Gastroesophageal sphincter (tissue), 3 donors: ENCODE results near the gene CDH13.

ENCODE experiments used
- EP300 ChIP-seq: sonication (generic); formaldehyde crosslinking; IDR thresholded peaks from one replicate; pipeline ENCODE4 v1.6.1; 2017; ENCODE audit warnings: antibody characterized with exemption, mild to moderate bottlenecking
- POLR2A ChIP-seq, 2 donors: fragments of 450-650 bp; IDR thresholded peaks; one replicate each; pipeline ENCODE4 v1.6.1; 2017; ENCODE audit warnings: antibody characterized with exemption in 2 of 2, mild to moderate bottlenecking in 2 of 2, moderate library complexity in 1 of 2
- POLR2AphosphoS5 ChIP-seq: sonication (generic); formaldehyde crosslinking; IDR thresholded peaks from one replicate; pipeline ENCODE4 v1.6.1; 2017; ENCODE audit warnings: antibody characterized with exemption
- TF ChIP-seq, protein P1 (sequence below), 4 experiments: fragments of 200-600 bp in 2 of 4; fragments of 450-650 bp in 2 of 4; sonication (generic) in 1 of 4; IDR thresholded peaks; one replicate each; pipeline ENCODE4 v1.5.1; 2017 to 2019; ENCODE audit warnings: antibody characterized with exemption in 4 of 4, mild to moderate bottlenecking in 2 of 4, moderate library complexity in 2 of 4

DNA sequence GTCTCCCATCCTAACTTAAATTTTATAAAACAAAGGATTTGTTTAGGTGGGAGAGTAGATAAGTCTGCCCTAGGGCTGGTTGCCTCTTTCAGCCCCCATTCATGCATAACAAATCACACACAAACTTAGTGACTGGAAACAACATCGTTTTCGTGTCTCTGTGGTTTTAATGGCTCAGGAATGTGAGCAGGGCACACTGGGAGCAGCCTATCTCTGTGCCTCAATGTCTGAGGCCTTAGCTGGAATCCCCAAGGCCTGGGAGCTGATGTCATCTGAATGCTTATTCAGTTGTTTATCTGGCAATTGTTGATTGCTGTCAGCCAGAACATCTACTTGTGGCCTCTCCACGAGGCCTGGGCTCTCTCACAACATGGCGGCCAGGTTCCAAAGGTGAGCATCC lies 1079.1 kb downstream of the CDH13 start:
- TF ChIP-seq, protein P1, sequence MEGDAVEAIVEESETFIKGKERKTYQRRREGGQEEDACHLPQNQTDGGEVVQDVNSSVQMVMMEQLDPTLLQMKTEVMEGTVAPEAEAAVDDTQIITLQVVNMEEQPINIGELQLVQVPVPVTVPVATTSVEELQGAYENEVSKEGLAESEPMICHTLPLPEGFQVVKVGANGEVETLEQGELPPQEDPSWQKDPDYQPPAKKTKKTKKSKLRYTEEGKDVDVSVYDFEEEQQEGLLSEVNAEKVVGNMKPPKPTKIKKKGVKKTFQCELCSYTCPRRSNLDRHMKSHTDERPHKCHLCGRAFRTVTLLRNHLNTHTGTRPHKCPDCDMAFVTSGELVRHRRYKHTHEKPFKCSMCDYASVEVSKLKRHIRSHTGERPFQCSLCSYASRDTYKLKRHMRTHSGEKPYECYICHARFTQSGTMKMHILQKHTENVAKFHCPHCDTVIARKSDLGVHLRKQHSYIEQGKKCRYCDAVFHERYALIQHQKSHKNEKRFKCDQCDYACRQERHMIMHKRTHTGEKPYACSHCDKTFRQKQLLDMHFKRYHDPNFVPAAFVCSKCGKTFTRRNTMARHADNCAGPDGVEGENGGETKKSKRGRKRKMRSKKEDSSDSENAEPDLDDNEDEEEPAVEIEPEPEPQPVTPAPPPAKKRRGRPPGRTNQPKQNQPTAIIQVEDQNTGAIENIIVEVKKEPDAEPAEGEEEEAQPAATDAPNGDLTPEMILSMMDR (IDR thresholded peaks at IDR 0.05), result no peak
- TF ChIP-seq POLR2A (IDR thresholded peaks at IDR 0.05) (no peak), EP300 (no peak), POLR2AphosphoS5 (no peak)
